OCI-LY1 (cell line): Measurements from ENCODE around the gene AKAP8.

ENCODE experiments used
- H2AFZ ChIP-seq: fragments of 200-600 bp; sonication (generic), shearing (Covaris generic); 2 replicates; pipeline ENCODE4 v1.6.0; 2014; ENCODE audit warnings: antibody characterized with exemption, mild to moderate bottlenecking, low read length
- H3F3A ChIP-seq: fragments of 200-600 bp; sonication (generic), shearing (Covaris generic); 2 replicates; pipeline ENCODE4 v1.6.0; 2014; ENCODE audit warnings: mild to moderate bottlenecking, antibody characterized with exemption, low read length, moderate library complexity; ENCODE audit not compliant: insufficient read depth
- H3K27ac ChIP-seq: fragments of 200-600 bp; sonication (generic); 2 replicates; pipeline ENCODE4 v1.5.1; 2014; ENCODE audit warnings: low read length, mixed run types, mild to moderate bottlenecking, low read depth; ENCODE audit not compliant: poor library complexity, severe bottlenecking
- H3K27me3 ChIP-seq: fragments of 200-600 bp; sonication (generic); 2 replicates; pipeline ENCODE4 v1.6.0; 2014; ENCODE audit warnings: antibody characterized with exemption, mild to moderate bottlenecking, low read length, moderate library complexity; ENCODE audit not compliant: insufficient read depth
- H3K36me3 ChIP-seq: fragments of 200-600 bp; sonication (generic); 2 replicates; pipeline ENCODE4 v1.6.1; 2014; ENCODE audit warnings: mild to moderate bottlenecking, antibody characterized with exemption, low read length, moderate library complexity, mixed read lengths; ENCODE audit not compliant: insufficient read depth
- H3K4me1 ChIP-seq: fragments of 200-600 bp; sonication (generic); 2 replicates; pipeline ENCODE4 v1.5.1; 2014; ENCODE audit warnings: mild to moderate bottlenecking, low read length, moderate library complexity; ENCODE audit not compliant: insufficient read depth, severe bottlenecking
- H3K4me2 ChIP-seq: fragments of 200-600 bp; sonication (generic), shearing (Covaris generic); 2 replicates; pipeline ENCODE4 v1.6.1; 2014; ENCODE audit warnings: low read length
- H3K4me3 ChIP-seq: fragments of 200-600 bp; sonication (generic); 2 replicates; pipeline ENCODE4 v1.5.1; 2014; ENCODE audit warnings: low read length, low read depth, mild to moderate bottlenecking, mixed read lengths; ENCODE audit not compliant: poor library complexity, severe bottlenecking
- H3K79me2 ChIP-seq: fragments of 200-600 bp; shearing (Covaris generic); 2 replicates; pipeline ENCODE4 v1.6.1; 2016; ENCODE audit warnings: mixed run types, low read length, mixed read lengths; ENCODE audit not compliant: insufficient read depth
- H3K9ac ChIP-seq: fragments of 200-600 bp; sonication (generic), shearing (Covaris generic); 2 replicates; pipeline ENCODE4 v1.6.1; 2014; ENCODE audit warnings: mild to moderate bottlenecking, low read length, mixed read lengths
- H3K9me2 ChIP-seq: fragments of 200-600 bp; sonication (generic), shearing (Covaris generic); 2 replicates; pipeline ENCODE4 v1.6.1; 2014; ENCODE audit warnings: low read depth, mild to moderate bottlenecking, low read length, mixed read lengths
- H3K9me3 ChIP-seq: fragments of 200-600 bp; shearing (Covaris generic); 2 replicates; pipeline ENCODE4 v1.6.1; 2014; ENCODE audit warnings: low read length, mixed read lengths
- H4K20me1 ChIP-seq: fragments of 200-600 bp; sonication (generic), shearing (Covaris generic); 2 replicates; pipeline ENCODE4 v1.6.0; 2016; ENCODE audit warnings: mild to moderate bottlenecking, low read length; ENCODE audit not compliant: insufficient read depth
- EZH2 ChIP-seq: fragments of 200-600 bp; sonication (generic), shearing (Covaris generic); IDR thresholded peaks from 2 replicates; pipeline ENCODE4 v1.8.0; 2017; ENCODE audit warnings: borderline replicate concordance, mixed run types, mild to moderate bottlenecking, antibody characterized with exemption, low read length, moderate library complexity, mixed read lengths
- TF ChIP-seq, protein P1 (sequence below): fragments of 200-600 bp; sonication (generic), shearing (Covaris generic); IDR thresholded peaks from 2 replicates; pipeline ENCODE4 v1.5.1; 2017; ENCODE audit warnings: mild to moderate bottlenecking, antibody characterized with exemption, low read length, moderate library complexity, mixed read lengths

The AKAP8 gene

DNA sequence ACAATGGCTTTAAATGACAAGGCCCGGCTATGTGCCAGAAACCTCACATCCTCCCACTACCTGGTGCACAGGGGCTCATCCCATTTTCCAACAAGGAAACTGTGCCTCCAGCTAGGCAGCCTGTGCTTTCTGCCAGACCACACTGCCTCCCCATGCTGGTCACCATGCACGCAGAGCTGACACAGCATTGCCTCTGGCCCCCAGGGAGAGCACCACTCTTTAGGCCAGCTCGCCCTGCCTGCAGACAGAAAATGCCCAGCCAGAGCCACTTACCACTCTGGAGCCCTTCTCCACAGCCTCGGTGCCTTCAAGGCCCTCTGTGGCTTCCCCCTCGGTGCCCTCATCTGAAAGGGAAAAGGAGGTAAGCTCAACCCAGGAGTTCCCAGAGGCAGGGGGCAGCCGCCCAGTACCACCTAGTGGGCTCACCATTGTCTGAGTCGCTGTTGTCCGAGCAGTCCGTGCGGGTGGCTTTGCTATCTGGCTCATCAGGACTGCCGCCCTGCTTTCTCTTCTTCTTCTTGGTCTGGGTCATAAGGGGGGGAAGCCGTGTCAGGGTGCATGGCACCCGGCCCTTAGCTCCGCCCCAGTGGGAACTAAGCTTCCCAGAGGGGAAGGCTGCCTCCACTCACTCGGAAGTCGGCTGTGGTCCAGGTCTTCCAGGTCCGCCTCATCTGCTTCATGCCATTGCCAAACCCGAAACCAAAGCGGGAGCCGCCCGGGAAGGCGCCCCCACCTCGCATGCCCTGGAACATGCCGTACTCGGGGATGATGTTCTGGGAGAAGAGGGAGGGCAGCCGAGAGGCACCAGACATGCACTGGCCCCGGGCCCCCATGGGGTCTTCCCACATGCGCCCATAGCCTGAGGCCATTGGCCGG, 21.2 kb upstream of the AKAP8 start:
- no peaks in the 10 kb centered on the region for H3K9me3 ChIP-seq
- no peaks in the 10 kb centered on the region for H3F3A ChIP-seq
- H3K9me2 ChIP-seq, result no peaks in the 10 kb centered on the region
- H3K4me2 ChIP-seq, result no peak overlapping the region
- H3K27me3 ChIP-seq, result no peaks in the 10 kb centered on the region
- no peaks in the 10 kb centered on the region for H4K20me1 ChIP-seq
- H3K79me2 ChIP-seq, result peaks cover 19% of the 10 kb centered on the region
- no peak overlapping the region for H3K4me3 ChIP-seq
- TF ChIP-seq EZH2, result no peak
- TF ChIP-seq, protein P1, sequence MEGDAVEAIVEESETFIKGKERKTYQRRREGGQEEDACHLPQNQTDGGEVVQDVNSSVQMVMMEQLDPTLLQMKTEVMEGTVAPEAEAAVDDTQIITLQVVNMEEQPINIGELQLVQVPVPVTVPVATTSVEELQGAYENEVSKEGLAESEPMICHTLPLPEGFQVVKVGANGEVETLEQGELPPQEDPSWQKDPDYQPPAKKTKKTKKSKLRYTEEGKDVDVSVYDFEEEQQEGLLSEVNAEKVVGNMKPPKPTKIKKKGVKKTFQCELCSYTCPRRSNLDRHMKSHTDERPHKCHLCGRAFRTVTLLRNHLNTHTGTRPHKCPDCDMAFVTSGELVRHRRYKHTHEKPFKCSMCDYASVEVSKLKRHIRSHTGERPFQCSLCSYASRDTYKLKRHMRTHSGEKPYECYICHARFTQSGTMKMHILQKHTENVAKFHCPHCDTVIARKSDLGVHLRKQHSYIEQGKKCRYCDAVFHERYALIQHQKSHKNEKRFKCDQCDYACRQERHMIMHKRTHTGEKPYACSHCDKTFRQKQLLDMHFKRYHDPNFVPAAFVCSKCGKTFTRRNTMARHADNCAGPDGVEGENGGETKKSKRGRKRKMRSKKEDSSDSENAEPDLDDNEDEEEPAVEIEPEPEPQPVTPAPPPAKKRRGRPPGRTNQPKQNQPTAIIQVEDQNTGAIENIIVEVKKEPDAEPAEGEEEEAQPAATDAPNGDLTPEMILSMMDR, result no peak
- H2AFZ ChIP-seq, result no peak overlapping the region
- no peak overlapping the region for H3K27ac ChIP-seq
- peaks cover 6% of the 10 kb centered on the region for H3K4me1 ChIP-seq
- H3K9ac ChIP-seq, result no peak overlapping the region
- H3K36me3 ChIP-seq, result peaks cover 91% of the 10 kb centered on the region

DNA sequence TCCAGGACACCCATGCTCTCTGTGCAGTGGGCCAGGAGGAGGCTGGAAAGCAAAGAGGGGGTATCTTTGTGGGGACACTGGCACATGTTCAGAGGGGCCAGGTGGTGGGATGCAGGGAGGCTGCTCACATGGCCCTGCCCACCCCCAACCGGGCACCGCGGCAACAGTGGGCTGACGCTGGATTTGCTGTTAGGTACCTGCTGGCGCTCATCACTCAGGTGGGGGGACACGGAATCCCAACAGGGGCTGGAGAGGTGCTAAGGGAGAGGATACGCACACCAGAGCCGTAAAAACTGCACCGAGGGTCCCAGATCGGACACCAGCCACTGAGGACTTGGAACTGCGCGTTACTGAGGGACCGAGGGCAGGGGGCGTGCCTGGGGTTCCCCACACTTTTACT, 20.0 kb upstream of the AKAP8 start:
- H3K4me2 ChIP-seq, result no peak overlapping the region
- H3K9me3 ChIP-seq, result no peaks in the 10 kb centered on the region

DNA sequence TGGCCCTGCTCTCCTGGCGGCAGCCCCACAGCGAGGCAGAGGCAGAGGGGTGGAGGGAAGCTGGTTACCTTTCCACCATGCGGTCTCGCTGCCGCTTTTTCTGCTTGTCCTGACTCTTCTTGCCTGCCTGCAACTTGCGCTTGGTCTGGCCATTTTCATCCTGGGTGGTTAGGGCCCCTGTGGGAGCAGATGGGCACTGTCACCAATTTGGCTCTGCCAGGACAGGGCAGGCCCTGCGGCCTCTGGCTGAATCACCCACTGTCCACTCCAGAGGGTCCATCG, 19.6 kb upstream of the AKAP8 start:
- Histone ChIP-seq H3K36me3 (peaks cover 89% of the 10 kb centered on the region), H3K9me2 (no peaks in the 10 kb centered on the region), H3K4me2 (no peak overlapping the region), H3K9ac (no peak overlapping the region), H3F3A (no peaks in the 10 kb centered on the region), H3K27ac (no peak overlapping the region), H3K79me2 (peaks cover 4% of the 10 kb centered on the region), H3K4me3 (no peak overlapping the region), H2AFZ (no peak overlapping the region), H3K4me1 (peaks cover 5% of the 10 kb centered on the region), H3K27me3 (no peaks in the 10 kb centered on the region), H4K20me1 (no peaks in the 10 kb centered on the region), H3K9me3 (no peaks in the 10 kb centered on the region)
- no peak for TF ChIP-seq EZH2
- TF ChIP-seq, protein P1, result no peak

More for the DNA sequence above, 20.0 kb upstream of the AKAP8 start:
- Histone ChIP-seq H3K4me1 (peaks cover 8% of the 10 kb centered on the region), H3K79me2 (peaks cover 9% of the 10 kb centered on the region), H3K9me2 (no peaks in the 10 kb centered on the region), H3K27ac (no peak overlapping the region), H4K20me1 (no peaks in the 10 kb centered on the region), H3K9ac (no peak overlapping the region), H3K36me3 (peaks cover 89% of the 10 kb centered on the region), H2AFZ (no peak overlapping the region), H3K27me3 (no peaks in the 10 kb centered on the region), H3K4me3 (no peak overlapping the region), H3F3A (no peaks in the 10 kb centered on the region)
- TF ChIP-seq, protein P1, result no peak
- no peak for TF ChIP-seq EZH2
